MM.1S (cell line): Measurements from ENCODE around the gene FILIP1.

Experiments used
- DNase-seq: peaks from one replicate; pipeline ENCODE4 v3.0.0-alpha.2; 2015
- H2AFZ ChIP-seq: fragments of 300-600 bp; sonication (generic); 2 replicates; pipeline ENCODE4 v1.6.0; 2016; ENCODE audit warnings: antibody characterized with exemption, low read length
- H3F3A ChIP-seq: fragments of 300-600 bp; sonication (generic); 2 replicates; pipeline ENCODE4 v1.6.1; 2016; ENCODE audit warnings: mild to moderate bottlenecking, antibody characterized with exemption, low read length, moderate library complexity, mixed read lengths; ENCODE audit not compliant: insufficient read depth
- H3K27ac ChIP-seq: fragments of 300-600 bp; sonication (generic); 2 replicates; pipeline ENCODE4 v1.5.1; 2016; ENCODE audit warnings: mild to moderate bottlenecking, low read length
- H3K27me3 ChIP-seq: fragments of 300-600 bp; sonication (generic); replicated peaks from 2 replicates; pipeline ENCODE4 v1.6.0; 2016; ENCODE audit warnings: low read length; ENCODE audit not compliant: insufficient read depth
- H3K36me3 ChIP-seq: fragments of 300-600 bp; sonication (generic); replicated peaks from 2 replicates; pipeline ENCODE4 v1.6.1; 2016; ENCODE audit warnings: mild to moderate bottlenecking, low read length, mixed read lengths; ENCODE audit not compliant: insufficient read depth
- H3K4me1 ChIP-seq: fragments of 300-600 bp; sonication (generic); 2 replicates; pipeline ENCODE4 v1.6.1; 2016; ENCODE audit warnings: low read length, mixed read lengths
- H3K4me2 ChIP-seq: fragments of 300-600 bp; sonication (generic); 2 replicates; pipeline ENCODE4 v1.6.0; 2016; ENCODE audit warnings: low read depth, low read length
- H3K4me3 ChIP-seq: fragments of 300-600 bp; sonication (generic); 2 replicates; pipeline ENCODE4 v1.5.1; 2016; ENCODE audit warnings: low read length, mixed read lengths
- H3K79me2 ChIP-seq: fragments of 300-600 bp; sonication (generic); 2 replicates; pipeline ENCODE4 v1.6.1; 2016; ENCODE audit warnings: mixed run types, low read length, mixed read lengths
- H3K9ac ChIP-seq: fragments of 300-600 bp; sonication (generic); 2 replicates; pipeline ENCODE4 v1.6.1; 2016; ENCODE audit warnings: low read length, mixed read lengths
- H3K9me2 ChIP-seq: fragments of 300-600 bp; sonication (generic); replicated peaks from 2 replicates; pipeline ENCODE4 v1.6.1; 2016; ENCODE audit warnings: mild to moderate bottlenecking, low read length, mixed read lengths; ENCODE audit not compliant: insufficient read depth
- H3K9me3 ChIP-seq: fragments of 300-600 bp; sonication (generic); replicated peaks from 2 replicates; pipeline ENCODE4 v1.6.1; 2016; ENCODE audit warnings: mild to moderate bottlenecking, low read length, mixed read lengths; ENCODE audit not compliant: insufficient read depth
- H4K20me1 ChIP-seq: fragments of 300-600 bp; sonication (generic); 2 replicates; pipeline ENCODE4 v1.6.1; 2016; ENCODE audit warnings: mild to moderate bottlenecking, low read length, moderate library complexity, mixed read lengths; ENCODE audit not compliant: insufficient read depth
- EZH2 ChIP-seq: fragments of 300-600 bp; sonication (generic); optimal IDR thresholded peaks from 2 replicates; pipeline ENCODE3; 2017; ENCODE audit warnings: low read depth, mild to moderate bottlenecking, antibody characterized with exemption, low read length, mixed read lengths
- EZH2phosphoT487 ChIP-seq: fragments of 300-600 bp; sonication (generic); IDR thresholded peaks from 2 replicates; pipeline ENCODE4 v1.6.1; 2018; ENCODE audit warnings: antibody characterized with exemption, low read length
- TF ChIP-seq, protein P1 (sequence below): fragments of 300-600 bp; sonication (generic); IDR thresholded peaks from 2 replicates; pipeline ENCODE4 v1.5.1; 2016; ENCODE audit warnings: antibody characterized with exemption, low read length, mixed read lengths

FILIP1 gene

DNA sequence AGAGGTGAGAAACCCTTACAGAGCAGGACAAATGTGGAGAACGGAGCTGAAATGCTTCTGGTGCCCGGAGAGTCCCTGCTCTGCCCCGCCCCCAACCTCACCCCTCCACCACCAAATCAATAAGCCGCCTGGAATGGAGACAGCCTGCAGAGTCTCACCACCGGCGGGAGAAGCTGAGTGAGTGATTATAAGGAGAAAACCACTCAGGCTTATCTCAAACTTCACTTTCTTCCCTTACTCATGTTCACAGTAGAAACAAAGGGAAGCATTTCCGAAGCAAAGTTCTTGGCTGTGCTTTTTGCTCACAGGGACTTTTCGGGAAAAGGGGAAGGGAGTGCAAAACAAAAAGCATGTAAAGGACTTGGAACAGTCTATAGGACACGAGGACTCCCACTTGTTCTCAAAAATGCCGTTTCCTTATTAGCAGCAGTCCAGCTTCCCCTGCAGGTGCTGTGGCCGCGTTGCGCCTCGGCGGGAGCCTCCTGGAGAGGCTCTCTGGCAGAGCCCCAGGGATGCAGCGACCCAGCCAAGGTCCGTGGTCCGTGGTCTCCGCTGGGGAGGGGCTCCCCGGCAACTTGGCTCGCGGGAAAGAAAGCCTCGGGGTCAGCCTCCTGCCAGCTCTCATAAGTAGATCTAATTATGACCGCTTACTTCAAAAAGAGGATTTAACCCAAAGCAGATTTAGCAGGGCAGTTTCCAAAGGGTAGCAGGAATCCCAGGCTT, 144.2 kb downstream of the FILIP1 start:
- Histone ChIP-seq H4K20me1 (no peaks in the 10 kb centered on the region), H3K9me2 (no peaks in the 10 kb centered on the region), H3K4me1 (no peaks in the 10 kb centered on the region), H3K9ac (no peak overlapping the region), H3F3A (no peaks in the 10 kb centered on the region), H3K27me3 (no peaks in the 10 kb centered on the region), H3K27ac (no peak overlapping the region), H3K4me2 (no peak overlapping the region), H3K36me3 (no peaks in the 10 kb centered on the region), H3K79me2 (no peaks in the 10 kb centered on the region), H2AFZ (no peak overlapping the region), H3K4me3 (no peak overlapping the region), H3K9me3 (no peaks in the 10 kb centered on the region)
- DNase-seq = no peak
- no peak for TF ChIP-seq EZH2phosphoT487
- TF ChIP-seq EZH2 = no peak
- TF ChIP-seq, protein P1, sequence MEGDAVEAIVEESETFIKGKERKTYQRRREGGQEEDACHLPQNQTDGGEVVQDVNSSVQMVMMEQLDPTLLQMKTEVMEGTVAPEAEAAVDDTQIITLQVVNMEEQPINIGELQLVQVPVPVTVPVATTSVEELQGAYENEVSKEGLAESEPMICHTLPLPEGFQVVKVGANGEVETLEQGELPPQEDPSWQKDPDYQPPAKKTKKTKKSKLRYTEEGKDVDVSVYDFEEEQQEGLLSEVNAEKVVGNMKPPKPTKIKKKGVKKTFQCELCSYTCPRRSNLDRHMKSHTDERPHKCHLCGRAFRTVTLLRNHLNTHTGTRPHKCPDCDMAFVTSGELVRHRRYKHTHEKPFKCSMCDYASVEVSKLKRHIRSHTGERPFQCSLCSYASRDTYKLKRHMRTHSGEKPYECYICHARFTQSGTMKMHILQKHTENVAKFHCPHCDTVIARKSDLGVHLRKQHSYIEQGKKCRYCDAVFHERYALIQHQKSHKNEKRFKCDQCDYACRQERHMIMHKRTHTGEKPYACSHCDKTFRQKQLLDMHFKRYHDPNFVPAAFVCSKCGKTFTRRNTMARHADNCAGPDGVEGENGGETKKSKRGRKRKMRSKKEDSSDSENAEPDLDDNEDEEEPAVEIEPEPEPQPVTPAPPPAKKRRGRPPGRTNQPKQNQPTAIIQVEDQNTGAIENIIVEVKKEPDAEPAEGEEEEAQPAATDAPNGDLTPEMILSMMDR = no peak

DNA sequence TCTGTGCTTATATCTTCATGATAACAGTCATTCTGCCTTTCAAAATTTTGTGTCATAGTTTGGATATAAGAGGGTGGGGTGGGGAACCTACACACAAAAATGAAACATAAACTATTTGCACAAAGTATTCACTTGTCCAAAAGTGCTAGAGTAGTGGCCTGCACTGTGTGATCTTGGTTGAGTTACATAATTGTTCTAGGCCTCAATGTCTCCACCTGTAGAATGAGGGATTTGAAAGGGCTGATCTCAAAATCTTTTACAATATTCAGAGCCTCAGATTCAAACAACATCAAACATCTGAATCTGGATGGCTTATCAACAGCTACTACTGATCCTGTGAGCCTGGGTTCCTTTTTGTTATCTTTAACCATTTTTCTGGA, 144.7 kb downstream of the FILIP1 start:
- Histone ChIP-seq H3K9ac (no peak overlapping the region), H3K9me3 (no peaks in the 10 kb centered on the region), H3K79me2 (no peaks in the 10 kb centered on the region), H3K4me3 (no peak overlapping the region), H3K4me2 (no peak overlapping the region), H3K4me1 (no peaks in the 10 kb centered on the region), H2AFZ (no peak overlapping the region), H3K36me3 (no peaks in the 10 kb centered on the region), H3K27me3 (no peaks in the 10 kb centered on the region), H4K20me1 (no peaks in the 10 kb centered on the region), H3K9me2 (no peaks in the 10 kb centered on the region), H3K27ac (no peak overlapping the region), H3F3A (no peaks in the 10 kb centered on the region)
- TF ChIP-seq EZH2phosphoT487 (no peak), EZH2 (no peak)
- TF ChIP-seq, protein P1 = no peak
- no peak for DNase-seq

DNA sequence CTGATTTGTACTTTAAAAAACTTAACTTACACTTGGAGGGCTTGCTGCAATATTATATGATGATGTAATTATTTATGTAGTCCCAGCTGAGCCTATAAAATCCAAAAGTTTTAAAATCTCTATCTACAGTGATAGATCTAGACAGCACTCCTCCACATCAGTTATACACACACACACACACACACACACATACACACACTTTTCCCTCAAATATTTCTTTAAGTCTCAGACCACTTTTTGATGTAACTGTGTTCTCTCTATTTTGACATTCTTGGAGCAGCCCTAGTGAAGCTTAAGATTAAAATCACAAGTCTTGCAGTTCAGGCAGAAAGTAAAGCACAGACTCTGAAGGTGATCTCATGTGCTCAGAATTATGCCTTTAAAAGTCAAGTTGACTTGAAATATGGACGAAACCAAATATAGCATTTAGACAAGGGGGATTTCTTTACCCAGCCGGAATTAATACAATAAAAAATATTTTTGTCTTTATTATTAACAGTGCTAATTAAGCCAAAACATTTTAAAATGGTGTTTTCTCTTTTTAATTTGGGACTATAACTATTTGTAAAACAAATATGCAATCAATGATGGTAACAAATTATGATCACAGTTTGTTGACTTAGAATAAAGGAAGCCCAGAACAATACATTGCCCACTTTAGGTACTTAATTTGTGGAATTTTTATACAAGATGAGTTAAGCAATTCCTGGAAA, 145.5 kb downstream of the FILIP1 start:
- H3K9me2 ChIP-seq = no peaks in the 10 kb centered on the region
- TF ChIP-seq EZH2 = no peak
- no peak for TF ChIP-seq EZH2phosphoT487
- TF ChIP-seq, protein P1 = no peak
- H3K27me3 ChIP-seq = no peaks in the 10 kb centered on the region

More for the DNA sequence above, 145.5 kb downstream of the FILIP1 start:
- H3K4me2 ChIP-seq = no peak overlapping the region
- no peaks in the 10 kb centered on the region for H3K9me3 ChIP-seq
- no peak overlapping the region for H3K4me3 ChIP-seq
- no peaks in the 10 kb centered on the region for H3K4me1 ChIP-seq
- no peaks in the 10 kb centered on the region for H3K36me3 ChIP-seq
- no peaks in the 10 kb centered on the region for H3K79me2 ChIP-seq
- no peak overlapping the region for H2AFZ ChIP-seq
- no peaks in the 10 kb centered on the region for H4K20me1 ChIP-seq
- no peak for DNase-seq
- no peak overlapping the region for H3K9ac ChIP-seq
- H3K27ac ChIP-seq = no peak overlapping the region
- no peaks in the 10 kb centered on the region for H3F3A ChIP-seq
